CD4-positive, alpha-beta T cell (primary cell): ENCODE results near the gene IFNA8. TPM values are rescaled to one million over a fixed set of nuclear protein-coding genes. Genes with fewer than 3 reads are reported as not detected.

Experiments used
- ATAC-seq: fragments of 200-7000 bp; cut with Tn5 transposase; one replicate; pipeline ENCODE4 v1.10.0; 2022; ENCODE audit warnings: mild to moderate bottlenecking; ENCODE audit not compliant: poor library complexity
- CTCF ChIA-PET: fragments of 350-600 bp; sonication (Branson Sonifier 250); formaldehyde crosslinking; loops from one replicate; lab custom pipeline; 2021; ENCODE audit warnings: antibody characterized with exemption, inconsistent platforms; lab: Charles Lee
- POLR2A ChIA-PET: fragments of 350-600 bp; sonication (Branson Sonifier 250); formaldehyde crosslinking; loops from one replicate; lab custom pipeline; 2021; ENCODE audit warnings: antibody characterized with exemption, inconsistent platforms; lab: Charles Lee
- DNase-seq, 14 experiments: peaks; one replicate each; pipeline ENCODE4 v3.0.0-alpha.2; 2013 to 2020; ENCODE audit warnings: mixed read lengths in 2 of 14
- H3K27ac ChIP-seq, 2 donors: one replicate each; pipeline versions ENCODE4 v1.5.1 to v1.7.0; 2013; ENCODE audit warnings: low read length in 2 of 2, low read depth in 1 of 2, mild to moderate bottlenecking in 1 of 2
- H3K27me3 ChIP-seq, 2 experiments: 1 replicate in 1 of 2; 2 replicates in 1 of 2; pipeline versions ENCODE4 v1.6.1 to v1.7.0; 2013; ENCODE audit warnings: low read length in 2 of 2, control low read depth in 1 of 2, mild to moderate bottlenecking in 1 of 2, moderate library complexity in 1 of 2; ENCODE audit not compliant: insufficient read depth in 2 of 2, control insufficient read depth in 1 of 2
- H3K36me3 ChIP-seq: one replicate; pipeline ENCODE4 v1.6.1; 2013; ENCODE audit warnings: low read length, control low read depth; ENCODE audit not compliant: insufficient read depth
- H3K4me1 ChIP-seq: one replicate; pipeline ENCODE4 v1.6.1; 2013; ENCODE audit warnings: low read length, control low read depth; ENCODE audit not compliant: insufficient read depth
- H3K4me3 ChIP-seq: one replicate; pipeline ENCODE4 v1.5.1; 2013; ENCODE audit warnings: mild to moderate bottlenecking, low read length, moderate library complexity
- H3K9me3 ChIP-seq, 2 experiments: 1 replicate in 1 of 2; 2 replicates in 1 of 2; pipeline versions ENCODE4 v1.6.1 to v1.7.0; 2013; ENCODE audit warnings: low read length in 2 of 2, mild to moderate bottlenecking in 2 of 2, control low read depth in 1 of 2, moderate library complexity in 1 of 2; ENCODE audit not compliant: control insufficient read depth in 1 of 2, insufficient read depth in 1 of 2
- H3K27ac Mint-ChIP-seq: one replicate; pipeline ENCODE4 v1.8.0; 2020; ENCODE audit warnings: mixed read lengths
- H3K27me3 Mint-ChIP-seq: one replicate; pipeline ENCODE4 v1.8.0; 2021; ENCODE audit warnings: mixed read lengths
- H3K36me3 Mint-ChIP-seq: one replicate; pipeline ENCODE4 v1.8.0; 2021; ENCODE audit warnings: low read depth, mixed read lengths
- H3K4me1 Mint-ChIP-seq: one replicate; pipeline ENCODE4 v1.8.0; 2021; ENCODE audit warnings: low read depth, mixed read lengths
- H3K4me3 Mint-ChIP-seq: one replicate; pipeline ENCODE4 v1.8.0; 2020; ENCODE audit warnings: mild to moderate bottlenecking, mixed read lengths
- H3K9me3 Mint-ChIP-seq: one replicate; pipeline ENCODE4 v1.8.0; 2020; ENCODE audit warnings: mixed read lengths
- intact Hi-C, 2 experiments: fragments of 100-400 bp; cut with DNase I in 1 of 2; cut with micrococcal nuclease in 1 of 2; formaldehyde crosslinking; loops; one replicate each; pipeline versions ENCODE4 v1.15.1 to v1.9.0; 2023 to 2025; cut with DNase I, micrococcal nuclease
- total RNA-seq, 174 experiments: library from RNA in 2 of 174; stranded (reverse) in 2 of 174; gene quantifications; one replicate each; pipeline ENCODE4 v1.2.3 and lab custom pipeline; 2021 to 2026
- TF ChIP-seq, protein P1 (sequence below): fragments of 200-600 bp; IDR thresholded peaks from one replicate; pipeline ENCODE4 v1.8.0; 2022; ENCODE audit warnings: antibody characterized with exemption, mild to moderate bottlenecking

Gene IFNA8
- total RNA-seq, 2 experiments from 2014 or later: not detected

DNA sequence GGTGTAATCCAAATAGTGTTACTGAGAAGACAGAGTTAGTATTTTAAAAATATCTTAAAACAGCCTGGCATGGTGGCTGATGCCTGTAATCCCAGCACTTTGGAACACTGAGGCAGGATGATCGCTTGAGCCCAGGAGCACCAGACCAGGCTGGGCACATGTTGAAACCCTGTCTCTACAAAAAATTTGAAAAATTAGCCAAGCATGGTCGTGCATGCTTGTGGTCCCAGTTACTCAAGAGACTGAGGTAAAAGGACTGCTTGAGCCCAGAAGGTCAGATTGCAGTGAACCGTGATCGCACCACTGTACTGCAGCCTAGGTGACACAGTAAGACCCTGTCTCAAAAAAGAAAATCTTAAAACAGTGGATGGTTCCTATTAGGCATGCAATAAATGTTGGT lies 43.8 kb downstream of the IFNA8 start:
- Mint-ChIP-seq H3K27me3 (peaks cover 6% of the 10 kb centered on the region), H3K27ac (no peak overlapping the region), H3K4me1 (no peaks in the 10 kb centered on the region), H3K36me3 (no peaks in the 10 kb centered on the region), H3K4me3 (no peak overlapping the region), H3K9me3 (no peaks in the 10 kb centered on the region)
- intact Hi-C loops: loop anchor here in 1 of 2 experiments (5.0 kb wide), 2 partner anchors 130 to 215 kb away; no protein-coding TSS in a partner anchor
- POLR2A ChIA-PET: no interaction called here
- Histone ChIP-seq H3K4me3 (no peak overlapping the region), H3K27me3 (no peaks in the 10 kb centered on the region), H3K9me3 (no peaks in the 10 kb centered on the region), H3K27ac (no peak overlapping the region), H3K4me1 (no peaks in the 10 kb centered on the region), H3K36me3 (no peaks in the 10 kb centered on the region)
- DNase-seq: no peak
- CTCF ChIA-PET: no interaction called here
- ATAC-seq: no peak
- TF ChIP-seq, protein P1, sequence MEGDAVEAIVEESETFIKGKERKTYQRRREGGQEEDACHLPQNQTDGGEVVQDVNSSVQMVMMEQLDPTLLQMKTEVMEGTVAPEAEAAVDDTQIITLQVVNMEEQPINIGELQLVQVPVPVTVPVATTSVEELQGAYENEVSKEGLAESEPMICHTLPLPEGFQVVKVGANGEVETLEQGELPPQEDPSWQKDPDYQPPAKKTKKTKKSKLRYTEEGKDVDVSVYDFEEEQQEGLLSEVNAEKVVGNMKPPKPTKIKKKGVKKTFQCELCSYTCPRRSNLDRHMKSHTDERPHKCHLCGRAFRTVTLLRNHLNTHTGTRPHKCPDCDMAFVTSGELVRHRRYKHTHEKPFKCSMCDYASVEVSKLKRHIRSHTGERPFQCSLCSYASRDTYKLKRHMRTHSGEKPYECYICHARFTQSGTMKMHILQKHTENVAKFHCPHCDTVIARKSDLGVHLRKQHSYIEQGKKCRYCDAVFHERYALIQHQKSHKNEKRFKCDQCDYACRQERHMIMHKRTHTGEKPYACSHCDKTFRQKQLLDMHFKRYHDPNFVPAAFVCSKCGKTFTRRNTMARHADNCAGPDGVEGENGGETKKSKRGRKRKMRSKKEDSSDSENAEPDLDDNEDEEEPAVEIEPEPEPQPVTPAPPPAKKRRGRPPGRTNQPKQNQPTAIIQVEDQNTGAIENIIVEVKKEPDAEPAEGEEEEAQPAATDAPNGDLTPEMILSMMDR: no peak

GRCh38 chr9:21454149-21454548 lies 45.2 kb downstream of the IFNA8 start:
- no peaks in the 10 kb centered on the region for H3K36me3 ChIP-seq
- H3K9me3 ChIP-seq: no peaks in the 10 kb centered on the region
- TF ChIP-seq, protein P1: no peak
- POLR2A ChIA-PET: no interaction called here
- no peaks in the 10 kb centered on the region for H3K4me1 ChIP-seq
- H3K4me3 ChIP-seq: no peak overlapping the region
- no peak overlapping the region for H3K27ac ChIP-seq
- no peaks in the 10 kb centered on the region for H3K9me3 Mint-ChIP-seq
- no peaks in the 10 kb centered on the region for H3K4me1 Mint-ChIP-seq
- intact Hi-C loops: loop anchor here in 1 of 2 experiments (5.0 kb wide), 2 partner anchors 132 to 217 kb away; no protein-coding TSS in a partner anchor
- ATAC-seq: no peak
- no peak overlapping the region for H3K27ac Mint-ChIP-seq
- H3K27me3 ChIP-seq: no peaks in the 10 kb centered on the region
- DNase-seq: no peak
- peaks cover 17% of the 10 kb centered on the region for H3K27me3 Mint-ChIP-seq
- CTCF ChIA-PET: interaction anchor here (1.2 to 1.5 kb wide), 3 partner anchors 20 to 219 kb away, joined by 4 to 6 read pairs (median 5); no protein-coding TSS in a partner anchor
- no peaks in the 10 kb centered on the region for H3K36me3 Mint-ChIP-seq
- H3K4me3 Mint-ChIP-seq: no peak overlapping the region

GRCh38 chr9:21455320-21455719 lies 46.4 kb downstream of the IFNA8 start:
- Mint-ChIP-seq H3K4me1 (no peaks in the 10 kb centered on the region), H3K9me3 (no peaks in the 10 kb centered on the region), H3K27me3 (peaks cover 24% of the 10 kb centered on the region), H3K36me3 (no peaks in the 10 kb centered on the region), H3K27ac (no peak overlapping the region), H3K4me3 (no peak overlapping the region)
- DNase-seq (peak in 6 of 14 experiments; percentile 2 to 69 (median 39)), ATAC-seq (peak; percentile 89)
- Histone ChIP-seq H3K9me3 (no peaks in the 10 kb centered on the region), H3K27me3 (no peaks in the 10 kb centered on the region), H3K4me3 (no peak overlapping the region), H3K27ac (no peak overlapping the region), H3K36me3 (no peaks in the 10 kb centered on the region), H3K4me1 (no peaks in the 10 kb centered on the region)
- TF ChIP-seq, protein P1: peak; percentile 56
- ChIA-PET CTCF (interaction anchor here (0.6 to 1.7 kb wide), 13 partner anchors 11 to 137 kb away, joined by 3 to 13 read pairs (median 4); partner anchors contain the start of gene KLHL9), POLR2A (interaction anchor here (0.6 to 1.5 kb wide), 2 partner anchors 21 to 129 kb away, joined by 4 to 6 read pairs; no protein-coding TSS in a partner anchor)
- intact Hi-C loops: loop anchor here in 1 of 2 experiments (1.0 to 5.0 kb wide), 3 partner anchors 21 to 218 kb away; no protein-coding TSS in a partner anchor

Other genes starting within 250 kb of the IFNA8 start
- not detected for gene IFNA21, start 242.5 kb upstream of the IFNA8 start, total RNA-seq
- gene IFNA4, start 221.5 kb upstream of the IFNA8 start, total RNA-seq: not detected
- gene IFNA7, start 206.9 kb upstream of the IFNA8 start, total RNA-seq: not detected
- not detected for gene IFNA10, start 202.0 kb upstream of the IFNA8 start, total RNA-seq
- gene IFNA16, start 191.8 kb upstream of the IFNA8 start, total RNA-seq: not detected
- not detected for gene IFNA17, start 180.9 kb upstream of the IFNA8 start, total RNA-seq
- not detected for gene IFNA14, start 169.1 kb upstream of the IFNA8 start, total RNA-seq
- gene IFNA5, start 103.8 kb upstream of the IFNA8 start, total RNA-seq: not detected
- 10 to 100 TPM; 11.9 to 12.0 TPM for gene KLHL9, start 73.7 kb upstream of the IFNA8 start, total RNA-seq
- gene IFNA6, start 58.2 kb upstream of the IFNA8 start, total RNA-seq: not detected
- gene IFNA13, start 41.1 kb upstream of the IFNA8 start, total RNA-seq: not detected
- not detected for gene IFNA2, start 23.7 kb upstream of the IFNA8 start, total RNA-seq
- not detected for gene IFNA1, start 31.3 kb downstream of the IFNA8 start, total RNA-seq
- gene IFNE, start 73.2 kb downstream of the IFNA8 start, total RNA-seq: not detected